Stimulated activated CD4-positive, alpha-beta T cell treated with anti-CD3 and anti-CD28 coated beads, Interleukin-12 subunit alpha, Interleukin-12 subunit beta, amount 100 ng/mL, for 4 hours (primary cell): ENCODE data around the gene AIFM3.
"Not testable (repeated sequence)": the region's sequence is repeated elsewhere in the genome, so short reads cannot be mapped to it uniquely, and the experiment has no call there.

Source experiments
- DNase-seq: peaks from one replicate; pipeline ENCODE4 v3.0.0-alpha.2; 2020

AIFM3 gene

DNA sequence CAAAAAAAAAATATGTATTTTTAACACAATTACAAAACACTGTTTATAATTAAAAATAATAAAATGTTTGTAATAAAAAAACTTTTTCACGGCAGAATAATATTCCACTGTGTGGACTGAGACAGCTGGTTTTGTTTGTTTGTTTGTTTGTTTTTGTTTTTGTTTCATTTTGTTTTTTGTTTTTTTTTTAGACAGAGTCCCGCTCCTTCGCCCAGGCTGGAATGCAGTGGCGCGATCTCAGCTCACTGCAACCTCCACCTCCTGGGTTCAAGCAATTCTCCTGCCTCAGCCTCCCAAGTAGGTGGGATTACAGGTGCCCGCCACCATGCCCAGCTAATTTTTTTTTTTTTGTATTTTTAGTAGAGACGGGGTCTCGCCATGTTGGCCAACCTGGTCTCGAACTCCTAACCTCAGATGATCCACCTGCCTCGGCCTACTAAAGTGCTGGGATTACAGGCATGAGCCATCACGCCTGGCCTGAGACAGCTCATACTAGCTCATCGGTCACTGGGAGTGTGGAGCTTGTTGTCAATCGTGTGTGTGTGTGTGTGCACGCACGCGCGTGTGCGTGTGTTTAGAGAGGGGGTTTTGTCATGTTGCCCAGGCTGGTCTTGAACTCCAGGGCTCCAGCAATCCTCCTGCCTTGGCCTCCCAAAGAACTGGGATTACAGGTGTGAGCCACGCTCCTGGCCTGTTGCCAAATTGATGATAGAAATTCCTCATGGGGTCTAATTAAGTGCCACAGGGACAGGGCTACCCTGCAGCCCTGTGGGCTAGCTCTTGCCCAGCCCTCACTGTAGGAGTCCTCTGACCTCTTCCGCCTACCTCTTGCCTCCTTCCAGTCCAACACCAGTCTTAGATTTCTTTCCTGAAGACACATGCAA, 7.2 kb upstream of the AIFM3 start:
- DNase-seq = no peak

DNA sequence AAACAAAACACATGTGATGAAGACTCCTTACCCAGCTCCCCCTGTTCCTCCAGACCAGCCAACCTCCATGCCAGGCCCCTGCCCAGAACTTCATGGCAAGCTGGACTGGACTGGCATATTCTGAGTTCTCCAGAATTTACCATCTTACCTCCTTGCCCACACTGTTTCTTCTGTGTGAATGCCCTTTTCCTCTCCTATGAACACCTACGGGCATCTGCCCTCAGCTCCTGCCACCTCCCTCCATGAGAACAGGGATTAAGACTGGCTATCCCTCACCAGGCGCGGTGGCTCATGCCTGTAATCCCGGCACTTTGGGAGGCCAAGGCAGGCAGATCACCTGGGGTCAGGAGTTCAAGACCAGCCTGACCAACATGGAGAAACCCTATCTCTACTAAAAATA, 6.4 kb upstream of the AIFM3 start:
- DNase-seq = no peak

DNA sequence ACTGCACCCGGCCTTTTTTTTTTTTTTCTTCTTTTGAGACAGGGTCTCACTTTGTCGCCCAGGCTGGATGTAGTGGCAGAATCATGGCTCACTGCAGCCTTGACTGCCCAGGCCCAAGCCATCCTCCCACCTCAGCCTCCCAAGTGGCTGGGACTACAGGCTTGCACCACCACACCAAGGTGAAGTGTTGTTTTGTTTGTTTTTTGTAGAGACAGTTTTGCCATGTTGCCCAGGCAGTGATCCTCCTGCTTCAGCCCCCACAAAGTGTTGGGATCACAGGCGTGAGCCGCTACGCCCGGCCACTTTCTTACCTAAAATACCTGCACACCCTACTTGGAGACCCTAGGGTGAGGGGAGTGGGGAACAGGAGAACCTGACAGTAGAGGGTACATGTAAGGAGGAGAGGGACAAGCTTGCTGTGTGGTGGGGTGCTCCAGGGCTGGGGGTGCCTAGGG, 4.5 kb upstream of the AIFM3 start:
- DNase-seq = no peak

GRCh38 chr22:20963201-20964052, 3.6 kb upstream of the AIFM3 start:
- DNase-seq = no peak

GRCh38 chr22:20964090-20964798, 2.8 kb upstream of the AIFM3 start:
- no peak for DNase-seq

DNA sequence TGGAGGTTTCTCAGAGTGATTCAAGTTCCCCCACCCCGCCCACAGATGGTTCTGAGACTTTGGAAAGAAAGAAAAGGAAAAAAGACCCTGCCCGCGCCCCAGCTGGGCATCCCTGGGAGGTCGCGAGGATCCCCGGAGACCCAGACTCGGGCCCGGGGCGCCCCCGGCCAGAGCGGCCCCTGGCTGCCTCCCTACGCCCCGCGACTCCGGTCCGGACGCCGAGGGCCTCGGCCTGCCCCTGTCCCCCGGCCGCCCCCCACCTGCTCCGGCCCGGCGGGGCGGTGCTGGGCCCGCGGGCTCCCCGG, 2.3 kb upstream of the AIFM3 start:
- DNase-seq = no peak

GRCh38 chr22:20965104-20965887, 1.8 kb upstream of the AIFM3 start:
- DNase-seq = no peak

- DNase-seq = no peak
These were observed 883 bp upstream of the AIFM3 start for GRCh38 chr22:20965888-20966855.

DNA sequence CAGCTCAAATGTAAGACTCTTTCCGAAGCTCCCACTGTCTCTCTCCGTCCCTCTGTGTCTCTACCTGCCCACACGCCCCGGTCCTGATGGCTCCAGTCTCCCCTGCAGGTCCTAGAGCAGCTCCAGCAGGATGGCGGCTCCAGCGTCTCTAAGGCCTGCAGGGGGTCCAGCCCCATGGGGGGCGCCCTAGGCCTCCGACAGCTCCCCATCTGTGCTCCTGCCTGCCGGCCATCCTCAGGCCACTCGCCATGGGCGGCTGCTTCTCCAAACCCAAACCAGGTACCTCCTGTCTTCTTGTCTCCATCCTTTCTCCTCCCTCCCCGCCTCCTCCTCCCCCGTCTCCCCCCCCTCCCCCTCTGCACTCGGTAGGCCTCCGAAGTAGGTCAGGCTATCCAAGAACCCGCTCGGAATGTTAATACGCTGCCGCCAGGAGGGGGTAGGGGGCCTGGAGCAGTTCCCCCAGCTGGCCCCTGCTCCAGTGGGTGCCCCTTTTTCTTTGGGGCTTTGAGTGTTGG, 699 bp downstream of the AIFM3 start:
- DNase-seq = no peak

- no peak for DNase-seq
These were observed 1.4 kb downstream of the AIFM3 start for GRCh38 chr22:20968281-20968977.

DNA sequence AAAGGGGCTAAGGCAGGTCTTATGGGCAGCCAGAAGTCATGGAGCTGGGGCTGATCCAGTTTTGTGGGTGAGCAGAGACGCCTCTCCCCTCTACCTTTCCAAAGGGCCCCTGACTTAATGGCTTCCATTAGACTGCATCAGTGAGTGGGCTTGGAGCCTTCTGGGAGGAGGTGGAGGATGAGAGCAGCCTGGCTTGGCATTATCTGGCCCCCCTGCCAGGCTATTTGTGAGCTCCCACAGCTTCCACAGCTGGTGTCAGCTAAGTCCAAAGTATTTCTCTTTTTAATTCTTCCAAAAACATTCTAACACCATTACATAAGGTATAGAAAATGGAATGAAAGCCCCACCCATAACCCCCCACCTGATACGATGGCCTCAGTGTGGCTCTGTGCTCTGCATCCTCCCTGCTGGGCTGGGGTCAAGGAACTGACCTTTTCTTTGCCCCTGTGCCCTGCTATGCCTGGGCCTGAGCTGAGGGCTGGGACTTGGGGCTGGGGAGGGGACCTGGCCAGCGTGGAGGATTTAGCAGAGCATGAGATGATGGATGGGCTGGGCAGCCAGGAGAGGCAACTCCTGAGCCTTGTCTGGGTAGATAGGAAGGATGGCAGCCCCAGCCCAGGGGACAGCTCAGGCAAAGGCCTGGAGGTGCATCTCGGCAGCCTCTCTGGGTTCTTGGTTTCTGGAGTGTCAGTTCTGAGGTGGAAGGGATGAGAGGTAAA, 4.0 kb downstream of the AIFM3 start:
- no peak for DNase-seq

DNA sequence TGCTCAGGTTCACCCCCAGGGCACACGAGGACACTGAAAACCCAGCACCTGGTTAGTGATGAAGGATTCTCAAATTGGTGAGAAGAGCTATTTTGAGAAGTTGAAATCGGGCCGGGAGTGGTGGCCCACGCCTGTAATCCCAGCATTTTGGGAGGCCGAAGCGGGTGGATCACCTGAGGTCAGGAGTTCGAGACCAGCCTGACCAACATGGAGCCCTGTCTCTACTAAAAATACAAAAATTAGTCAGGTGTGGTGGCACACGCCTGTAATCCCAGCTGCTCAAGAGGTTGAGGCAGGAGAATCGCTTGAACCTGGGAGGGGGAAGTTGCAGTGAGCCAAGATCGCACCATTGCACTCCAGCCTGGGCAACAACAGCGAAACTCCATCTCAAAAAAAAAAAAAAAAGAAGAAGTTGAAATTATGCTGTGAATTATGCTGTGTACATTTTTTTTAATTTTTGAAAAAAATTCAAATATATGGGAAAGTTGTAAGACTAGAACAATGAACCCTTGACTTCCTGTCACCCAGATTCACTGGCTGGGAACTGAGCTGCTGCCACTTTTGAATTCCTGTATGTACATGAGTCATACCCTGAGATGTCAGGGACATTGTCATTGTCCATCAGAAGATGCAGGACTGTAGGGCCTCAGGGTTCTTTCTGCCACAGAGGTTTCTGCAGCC, 5.1 kb downstream of the AIFM3 start:
- DNase-seq = not testable (repeated sequence)

DNA sequence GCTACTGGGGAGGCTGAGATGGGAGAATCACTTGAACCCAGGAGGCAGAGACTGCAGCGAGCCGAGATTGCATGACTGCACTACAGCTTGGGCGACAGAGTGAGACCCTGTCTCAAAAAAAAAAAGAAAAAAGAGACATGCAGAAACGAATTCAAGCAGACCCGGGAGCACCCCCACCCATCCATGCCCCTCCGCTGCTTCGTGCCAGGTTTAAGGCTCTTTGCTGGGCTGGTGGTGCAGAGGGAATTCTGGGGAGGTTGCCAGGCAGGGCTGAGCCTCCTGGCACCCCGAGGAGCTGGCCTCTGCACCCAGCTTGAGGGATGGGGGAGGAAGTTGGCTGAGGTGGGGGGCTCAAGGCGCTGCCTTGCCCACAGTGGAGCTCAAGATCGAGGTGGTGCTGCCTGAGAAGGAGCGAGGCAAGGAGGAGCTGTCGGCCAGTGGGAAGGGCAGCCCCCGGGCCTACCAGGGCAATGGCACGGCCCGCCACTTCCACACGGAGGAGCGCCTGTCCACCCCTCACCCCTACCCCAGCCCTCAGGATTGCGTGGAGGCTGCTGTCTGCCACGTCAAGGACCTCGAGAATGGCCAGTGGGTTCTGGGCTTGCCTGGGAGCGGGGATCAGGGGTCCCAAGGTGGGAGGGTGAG, 6.0 kb downstream of the AIFM3 start:
- DNase-seq = no peak

- no peak for DNase-seq
These were observed 6.7 kb downstream of the AIFM3 start for GRCh38 chr22:20973634-20974286.

GRCh38 chr22:20974336-20974955, 7.4 kb downstream of the AIFM3 start:
- no peak for DNase-seq

DNA sequence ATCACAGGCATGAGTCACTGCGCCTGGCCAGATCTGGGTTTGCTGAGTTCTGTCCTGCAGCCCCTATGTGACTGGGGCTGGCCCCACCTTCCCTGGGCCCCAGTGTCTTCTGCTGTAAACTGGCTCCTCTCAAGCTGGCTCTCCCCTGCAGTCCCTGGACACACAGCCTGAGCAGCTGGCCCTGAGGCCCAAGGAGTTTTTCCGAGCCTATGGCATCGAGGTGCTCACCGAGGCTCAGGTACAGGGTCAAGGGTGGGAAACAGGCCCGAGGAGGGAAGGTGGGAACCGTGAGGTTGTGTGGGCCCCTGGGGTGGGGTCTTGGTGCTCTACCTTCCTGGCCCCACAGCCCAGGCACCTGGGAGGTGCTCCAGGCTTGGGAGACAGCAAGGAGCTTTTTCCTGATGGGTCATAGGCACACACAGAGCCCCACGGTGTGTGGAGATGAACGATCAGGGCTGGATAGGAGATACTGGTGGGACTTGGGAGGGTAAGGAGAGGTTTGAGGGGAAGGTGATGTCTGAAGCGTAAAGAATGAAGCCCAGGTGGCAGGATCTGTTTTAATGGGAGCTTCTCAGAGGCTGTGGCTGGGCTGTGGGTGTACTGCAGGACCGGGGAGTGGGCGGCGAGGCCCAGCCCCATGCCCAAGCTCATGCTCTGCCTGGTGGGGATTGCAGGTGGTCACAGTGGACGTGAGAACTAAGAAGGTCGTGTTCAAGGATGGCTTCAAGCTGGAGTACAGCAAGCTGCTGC, 8.7 kb downstream of the AIFM3 start:
- no peak for DNase-seq
